Panc1 (cell line): ENCODE results near the gene GABRA6. TPM values are rescaled to one million over a fixed set of nuclear protein-coding genes. Genes with fewer than 3 reads are reported as not detected.

ENCODE experiments used
- ATAC-seq: fragments of 200-7000 bp; cut with Tn5 transposase; 2 replicates; pipeline ENCODE4 v1.9.1; 2020; ENCODE audit warnings: mild to moderate bottlenecking, moderate library complexity
- BruUV-seq: library from RNA; stranded (reverse); fragments of 400-500 nt; replicated peaks from 2 replicates; lab custom pipeline; 2021; lab: Mats Ljungman, UMichigan
- CTCF ChIA-PET: fragments of 300-600 bp; sonication (Branson Sonifier 250); formaldehyde crosslinking; loops from one replicate; lab custom pipeline; 2022; ENCODE audit warnings: antibody characterized with exemption; lab: Charles Lee
- POLR2A ChIA-PET: fragments of 300-600 bp; sonication (Branson Sonifier 250); formaldehyde crosslinking; loops from one replicate; lab custom pipeline; 2022; ENCODE audit warnings: antibody characterized with exemption; lab: Charles Lee
- DNase-seq: peaks from one replicate; pipeline ENCODE4 v3.0.0-alpha.2; 2010; ENCODE audit warnings: low read depth, low spot score
- H3K27ac ChIP-seq: 2 replicates; pipeline ENCODE4 v1.5.1; 2011; ENCODE audit warnings: mild to moderate bottlenecking, low read length, inconsistent platforms
- H3K27me3 ChIP-seq: fragments of 200-500 bp; sonication (Bioruptor generic); 2 replicates; pipeline ENCODE4 v1.6.0; 2014; ENCODE audit warnings: low read length, inconsistent platforms; ENCODE audit not compliant: control insufficient read depth, insufficient read depth
- H3K36me3 ChIP-seq: fragments of 200-500 bp; sonication (Bioruptor generic); 2 replicates; pipeline ENCODE4 v1.5.1; 2014; ENCODE audit warnings: inconsistent platforms, mild to moderate bottlenecking, low read length, moderate library complexity; ENCODE audit not compliant: control insufficient read depth, insufficient read depth
- H3K4me1 ChIP-seq: 2 replicates; pipeline ENCODE4 v1.5.1; 2011; ENCODE audit warnings: inconsistent platforms, mild to moderate bottlenecking, low read length, moderate library complexity; ENCODE audit not compliant: control insufficient read depth, insufficient read depth
- H3K4me3 ChIP-seq, 2 experiments: 2 replicates each; pipeline ENCODE4 v1.5.1; 2011 to 2012; ENCODE audit warnings: low read depth in 2 of 2, low read length in 2 of 2, mild to moderate bottlenecking in 2 of 2, inconsistent platforms in 1 of 2, moderate library complexity in 1 of 2
- H3K9me3 ChIP-seq: fragments of 200-500 bp; sonication (Bioruptor generic); 2 replicates; pipeline ENCODE4 v1.5.1; 2014; ENCODE audit warnings: low read depth, mild to moderate bottlenecking, inconsistent platforms, low read length, moderate library complexity; ENCODE audit not compliant: control insufficient read depth, insufficient read depth
- CTCF ChIP-seq: fragments of 450-650 bp; IDR thresholded peaks from 2 replicates; pipeline ENCODE4 v1.5.1; 2017; ENCODE audit warnings: mild to moderate bottlenecking
- POLR2AphosphoS5 ChIP-seq: IDR thresholded peaks from 2 replicates; pipeline ENCODE4 v1.6.1; 2012; ENCODE audit warnings: mild to moderate bottlenecking, low read depth, low read length, moderate library complexity
- SIN3A ChIP-seq: IDR thresholded peaks from 2 replicates; pipeline ENCODE4 v1.6.1; 2012; ENCODE audit warnings: low read depth, mild to moderate bottlenecking, low read length, moderate library complexity, borderline replicate concordance; ENCODE audit not compliant: insufficient read depth
- TCF7L2 ChIP-seq: IDR thresholded peaks from 2 replicates; pipeline ENCODE4 v1.6.1; 2011; ENCODE audit warnings: mild to moderate bottlenecking, low read depth, low read length, inconsistent platforms
- in situ Hi-C: cut with HindIII; loops from 2 replicates; pipeline ENCODE4 v1.10.0; 2016; ENCODE audit warnings: low sequenced_read_pairs, low pct_unique_long_range_greater_than_20kb
- intact Hi-C: fragments of 100-400 bp; cut with micrococcal nuclease; formaldehyde crosslinking; loops from one replicate; pipeline ENCODE4 v1.10.0; 2022; ENCODE audit not compliant: unreplicated experiment
- total RNA-seq: library from RNA; stranded (reverse); gene quantifications from one replicate; pipeline ENCODE4 v1.2.1, GENCODE V29; 2021; ENCODE audit not compliant: unreplicated experiment
- TF ChIP-seq, protein P1 (sequence below), 2 experiments: IDR thresholded peaks; 2 replicates each; pipeline ENCODE4 v1.6.1; 2011 to 2012; ENCODE audit warnings: low read depth in 2 of 2, control low read depth in 1 of 2, low read length in 1 of 2, mild to moderate bottlenecking in 1 of 2, moderate library complexity in 1 of 2; ENCODE audit not compliant: insufficient read depth in 1 of 2

Gene GABRA6
- total RNA-seq, 1 experiment from 2014 or later: not detected

GRCh38 chr5:161697001-161697400 lies 11.5 kb downstream of the GABRA6 start:
- DNase-seq (no peak), ATAC-seq (no peak)
- in situ Hi-C loops: no loop called here
- no peaks in the 10 kb centered on the region for H3K9me3 ChIP-seq
- no peaks in the 10 kb centered on the region for H3K36me3 ChIP-seq
- no TSS peak for BruUV-seq
- H3K27me3 ChIP-seq: no peaks in the 10 kb centered on the region
- ChIA-PET CTCF (no interaction called here), POLR2A (no interaction called here)
- H3K27ac ChIP-seq: no peak overlapping the region
- TF ChIP-seq CTCF: no peak
- no peaks in the 10 kb centered on the region for H3K4me1 ChIP-seq
- no peak overlapping the region for H3K4me3 ChIP-seq
- intact Hi-C loops: no loop called here

GRCh38 chr5:161700065-161700464 lies 14.5 kb downstream of the GABRA6 start:
- H3K27ac ChIP-seq: no peak overlapping the region
- BruUV-seq: no TSS peak
- H3K4me1 ChIP-seq: no peaks in the 10 kb centered on the region
- no peaks in the 10 kb centered on the region for H3K36me3 ChIP-seq
- in situ Hi-C loops: no loop called here
- no peak overlapping the region for H3K4me3 ChIP-seq
- TF ChIP-seq SIN3A (no peak), CTCF (no peak), POLR2AphosphoS5 (no peak), TCF7L2 (no peak)
- TF ChIP-seq, protein P1, sequence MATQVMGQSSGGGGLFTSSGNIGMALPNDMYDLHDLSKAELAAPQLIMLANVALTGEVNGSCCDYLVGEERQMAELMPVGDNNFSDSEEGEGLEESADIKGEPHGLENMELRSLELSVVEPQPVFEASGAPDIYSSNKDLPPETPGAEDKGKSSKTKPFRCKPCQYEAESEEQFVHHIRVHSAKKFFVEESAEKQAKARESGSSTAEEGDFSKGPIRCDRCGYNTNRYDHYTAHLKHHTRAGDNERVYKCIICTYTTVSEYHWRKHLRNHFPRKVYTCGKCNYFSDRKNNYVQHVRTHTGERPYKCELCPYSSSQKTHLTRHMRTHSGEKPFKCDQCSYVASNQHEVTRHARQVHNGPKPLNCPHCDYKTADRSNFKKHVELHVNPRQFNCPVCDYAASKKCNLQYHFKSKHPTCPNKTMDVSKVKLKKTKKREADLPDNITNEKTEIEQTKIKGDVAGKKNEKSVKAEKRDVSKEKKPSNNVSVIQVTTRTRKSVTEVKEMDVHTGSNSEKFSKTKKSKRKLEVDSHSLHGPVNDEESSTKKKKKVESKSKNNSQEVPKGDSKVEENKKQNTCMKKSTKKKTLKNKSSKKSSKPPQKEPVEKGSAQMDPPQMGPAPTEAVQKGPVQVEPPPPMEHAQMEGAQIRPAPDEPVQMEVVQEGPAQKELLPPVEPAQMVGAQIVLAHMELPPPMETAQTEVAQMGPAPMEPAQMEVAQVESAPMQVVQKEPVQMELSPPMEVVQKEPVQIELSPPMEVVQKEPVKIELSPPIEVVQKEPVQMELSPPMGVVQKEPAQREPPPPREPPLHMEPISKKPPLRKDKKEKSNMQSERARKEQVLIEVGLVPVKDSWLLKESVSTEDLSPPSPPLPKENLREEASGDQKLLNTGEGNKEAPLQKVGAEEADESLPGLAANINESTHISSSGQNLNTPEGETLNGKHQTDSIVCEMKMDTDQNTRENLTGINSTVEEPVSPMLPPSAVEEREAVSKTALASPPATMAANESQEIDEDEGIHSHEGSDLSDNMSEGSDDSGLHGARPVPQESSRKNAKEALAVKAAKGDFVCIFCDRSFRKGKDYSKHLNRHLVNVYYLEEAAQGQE (IDR thresholded peaks at IDR 0.05; ENCODE audit: insufficient read depth in 1 of 2, low read depth in 2 of 2, low read length in 1 of 2): no peak
- ATAC-seq (no peak), DNase-seq (no peak)
- CTCF ChIA-PET: no interaction called here
- POLR2A ChIA-PET: no interaction called here
- intact Hi-C loops: no loop called here
- H3K9me3 ChIP-seq: no peaks in the 10 kb centered on the region
- no peaks in the 10 kb centered on the region for H3K27me3 ChIP-seq

GRCh38 chr5:161703528-161703927 lies 18.0 kb downstream of the GABRA6 start:
- CTCF ChIA-PET: no interaction called here
- H3K4me1 ChIP-seq: no peaks in the 10 kb centered on the region
- H3K9me3 ChIP-seq: no peaks in the 10 kb centered on the region
- no peaks in the 10 kb centered on the region for H3K27me3 ChIP-seq
- H3K27ac ChIP-seq: no peak overlapping the region
- intact Hi-C loops (no loop called here), in situ Hi-C loops (no loop called here)
- H3K36me3 ChIP-seq: no peaks in the 10 kb centered on the region
- H3K4me3 ChIP-seq: no peak overlapping the region
- BruUV-seq: no TSS peak
- no peak for DNase-seq
- no peak for ATAC-seq
- TF ChIP-seq SIN3A: no peak
- no peak for TF ChIP-seq POLR2AphosphoS5
- TF ChIP-seq CTCF: no peak
- TF ChIP-seq, protein P1 (IDR thresholded peaks at IDR 0.05; ENCODE audit: insufficient read depth in 1 of 2, low read depth in 2 of 2, low read length in 1 of 2): no peak
- no peak for TF ChIP-seq TCF7L2
- POLR2A ChIA-PET: no interaction called here
